WTC11 (cell line): ENCODE data around the gene CTCF.

Experiments
- ATF1 ChIP-seq: sonication (generic); formaldehyde crosslinking; IDR thresholded peaks from 2 replicates; pipeline ENCODE4 v1.8.1; 2023; ENCODE audit warnings: mild to moderate bottlenecking, moderate library complexity, missing genetic modification reagents
- CREM ChIP-seq: sonication (generic); formaldehyde crosslinking; IDR thresholded peaks from 2 replicates; pipeline ENCODE4 v1.8.1; 2022; ENCODE audit warnings: mild to moderate bottlenecking, missing genetic modification reagents, moderate library complexity
- CTCF ChIP-seq: fragments of 200-600 bp; IDR thresholded peaks from 2 replicates; pipeline ENCODE4 v1.8.0; 2022; ENCODE audit warnings: antibody characterized with exemption
- E2F1 ChIP-seq: sonication (generic); formaldehyde crosslinking; IDR thresholded peaks from 2 replicates; pipeline ENCODE4 v1.8.0; 2022; ENCODE audit warnings: mild to moderate bottlenecking, missing genetic modification reagents
- GTF2I ChIP-seq: fragments of 250-450 bp; sonication (Bioruptor Pico); conservative IDR thresholded peaks from 2 replicates; pipeline ENCODE4 v1.4.0; 2021; ENCODE audit warnings: mild to moderate bottlenecking
- TEAD4 ChIP-seq: sonication (generic); formaldehyde crosslinking; IDR thresholded peaks from 2 replicates; pipeline ENCODE4 v1.8.0; 2022; ENCODE audit warnings: mild to moderate bottlenecking, missing genetic modification reagents
- USF2 ChIP-seq: sonication (generic); formaldehyde crosslinking; IDR thresholded peaks from 2 replicates; pipeline ENCODE4 v1.8.1; 2023; ENCODE audit warnings: mild to moderate bottlenecking, missing genetic modification reagents, moderate library complexity
- TF ChIP-seq, protein P1 (sequence below): sonication (generic); formaldehyde crosslinking; IDR thresholded peaks from 2 replicates; pipeline ENCODE4 v1.8.0; 2022; ENCODE audit warnings: mild to moderate bottlenecking, missing genetic modification reagents
- TF ChIP-seq, protein P2 (sequence below): sonication (generic); formaldehyde crosslinking; IDR thresholded peaks from 2 replicates; pipeline ENCODE4 v1.8.1; 2022; ENCODE audit warnings: low read depth, mild to moderate bottlenecking, moderate library complexity, missing genetic modification reagents, borderline replicate concordance

DNA sequence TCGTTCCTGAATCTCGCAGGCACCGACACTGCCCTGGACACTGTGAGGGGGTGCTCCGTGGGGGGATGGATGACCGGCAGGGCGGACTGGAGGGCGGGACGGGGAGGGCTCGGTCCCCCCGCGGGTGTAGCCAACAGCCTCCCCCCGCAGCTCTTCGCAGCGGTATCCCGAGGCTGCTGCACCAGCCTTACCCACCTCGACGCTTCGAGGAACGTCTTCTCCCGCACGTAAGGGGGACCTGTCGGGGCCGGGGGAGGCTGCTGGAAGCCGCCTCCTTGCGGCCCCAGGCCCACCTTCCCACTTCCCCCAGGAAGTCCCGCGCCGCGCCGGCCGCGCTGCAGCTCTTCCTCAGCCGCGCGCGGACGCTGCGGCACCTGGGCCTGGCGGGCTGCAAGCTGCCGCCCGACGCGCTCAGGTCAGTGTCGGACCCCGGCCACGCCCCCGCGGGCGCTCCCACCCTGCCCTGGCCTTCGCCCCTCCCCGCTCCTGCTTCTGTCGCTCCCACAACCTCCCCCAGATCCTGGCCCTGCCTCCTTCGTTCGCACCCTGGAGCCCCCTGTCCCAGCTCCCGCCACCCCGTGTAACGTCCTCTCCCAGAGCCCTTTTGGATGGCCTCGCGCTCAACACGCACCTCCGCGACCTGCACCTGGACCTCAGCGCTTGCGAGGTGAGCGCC is 85.9 kb downstream of the CTCF start:
- TF ChIP-seq, protein P1, sequence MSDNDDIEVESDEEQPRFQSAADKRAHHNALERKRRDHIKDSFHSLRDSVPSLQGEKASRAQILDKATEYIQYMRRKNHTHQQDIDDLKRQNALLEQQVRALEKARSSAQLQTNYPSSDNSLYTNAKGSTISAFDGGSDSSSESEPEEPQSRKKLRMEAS (CRISPR knock-in tag), result no peak
- no peak for TF ChIP-seq E2F1 (CRISPR knock-in tag)
- TF ChIP-seq, protein P2, sequence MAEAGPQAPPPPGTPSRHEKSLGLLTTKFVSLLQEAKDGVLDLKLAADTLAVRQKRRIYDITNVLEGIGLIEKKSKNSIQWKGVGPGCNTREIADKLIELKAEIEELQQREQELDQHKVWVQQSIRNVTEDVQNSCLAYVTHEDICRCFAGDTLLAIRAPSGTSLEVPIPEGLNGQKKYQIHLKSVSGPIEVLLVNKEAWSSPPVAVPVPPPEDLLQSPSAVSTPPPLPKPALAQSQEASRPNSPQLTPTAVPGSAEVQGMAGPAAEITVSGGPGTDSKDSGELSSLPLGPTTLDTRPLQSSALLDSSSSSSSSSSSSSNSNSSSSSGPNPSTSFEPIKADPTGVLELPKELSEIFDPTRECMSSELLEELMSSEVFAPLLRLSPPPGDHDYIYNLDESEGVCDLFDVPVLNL (CRISPR knock-in tag), result no peak
- TF ChIP-seq CTCF, result no peak
- TF ChIP-seq GTF2I (CRISPR knock-in tag), result no peak
- TF ChIP-seq TEAD4 (CRISPR knock-in tag), result no peak
- no peak for TF ChIP-seq CREM (CRISPR knock-in tag)
- TF ChIP-seq USF2 (CRISPR knock-in tag), result no peak
- TF ChIP-seq ATF1 (CRISPR knock-in tag), result no peak
